Stimulated activated CD8-positive, alpha-beta memory T cell treated with anti-CD3 and anti-CD28 coated beads, Interleukin-15, amount 100 ng/mL, for 48 hours (primary cell): ENCODE data around the gene LAMTOR5.

Experiments used
- DNase-seq, 2 donors: peaks; one replicate each; pipeline ENCODE4 v3.0.0-alpha.2; 2020; ENCODE audit warnings: low read depth in 2 of 2

Gene LAMTOR5

GRCh38 chr1:110387048-110387754 lies 20.3 kb downstream of the LAMTOR5 start:
- DNase-seq, result no peak

DNA sequence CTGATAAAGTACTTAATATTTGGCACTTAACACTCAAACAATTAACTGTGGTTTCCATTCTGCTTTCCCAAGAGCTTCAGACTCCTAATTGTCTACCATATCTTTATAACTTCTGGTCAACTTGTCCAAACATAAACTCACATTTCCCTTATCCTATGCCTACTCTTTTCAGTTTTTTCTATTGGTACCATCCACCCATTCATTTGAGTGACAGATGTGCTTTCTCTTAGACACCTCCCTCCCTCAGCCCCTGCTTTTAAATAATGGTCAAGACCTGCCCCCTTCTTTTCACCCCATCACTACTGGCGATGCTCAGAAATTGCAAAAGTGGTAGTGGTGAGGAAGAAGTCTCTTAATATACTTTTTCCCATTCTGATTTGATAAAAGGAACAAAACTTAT lies 22.1 kb downstream of the LAMTOR5 start:
- no peak for DNase-seq

DNA sequence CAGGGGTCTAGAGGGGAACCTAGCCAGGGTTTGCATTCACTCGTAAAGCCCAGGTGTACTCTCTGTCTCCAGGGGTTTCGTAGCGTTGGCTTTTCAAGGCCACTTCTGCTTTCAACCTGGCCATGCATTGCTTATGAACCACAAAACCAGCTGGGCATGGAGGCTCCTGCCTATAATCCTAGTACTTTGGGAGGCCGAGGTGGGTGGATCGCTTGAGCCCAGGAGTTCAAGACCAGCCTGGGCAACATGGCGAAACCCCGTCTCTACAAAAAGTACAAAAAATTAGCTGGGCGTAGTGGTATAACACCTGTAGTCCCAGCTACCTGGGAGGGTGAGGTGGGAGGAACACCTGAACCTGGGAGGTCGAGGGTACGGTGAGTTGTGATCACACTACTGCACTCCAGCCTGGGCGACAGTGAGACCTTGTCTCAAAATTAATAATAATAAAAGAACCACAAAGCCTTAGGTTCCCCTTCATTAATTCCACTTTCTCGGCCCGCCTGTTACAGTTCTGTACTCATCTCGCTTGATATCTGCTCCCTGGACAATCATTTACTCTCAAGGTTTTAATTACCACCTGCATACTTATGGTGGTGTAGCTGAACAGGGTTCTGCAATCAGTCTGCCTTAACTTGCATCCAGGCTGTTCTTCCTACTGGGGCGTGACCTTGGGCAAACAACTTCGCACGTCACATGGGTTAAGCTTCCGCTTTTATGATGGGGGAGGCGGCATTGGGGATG lies 22.7 kb downstream of the LAMTOR5 start:
- DNase-seq, result no peak

GRCh38 chr1:110383251-110383990 lies 24.1 kb downstream of the LAMTOR5 start:
- DNase-seq, result no peak

DNA sequence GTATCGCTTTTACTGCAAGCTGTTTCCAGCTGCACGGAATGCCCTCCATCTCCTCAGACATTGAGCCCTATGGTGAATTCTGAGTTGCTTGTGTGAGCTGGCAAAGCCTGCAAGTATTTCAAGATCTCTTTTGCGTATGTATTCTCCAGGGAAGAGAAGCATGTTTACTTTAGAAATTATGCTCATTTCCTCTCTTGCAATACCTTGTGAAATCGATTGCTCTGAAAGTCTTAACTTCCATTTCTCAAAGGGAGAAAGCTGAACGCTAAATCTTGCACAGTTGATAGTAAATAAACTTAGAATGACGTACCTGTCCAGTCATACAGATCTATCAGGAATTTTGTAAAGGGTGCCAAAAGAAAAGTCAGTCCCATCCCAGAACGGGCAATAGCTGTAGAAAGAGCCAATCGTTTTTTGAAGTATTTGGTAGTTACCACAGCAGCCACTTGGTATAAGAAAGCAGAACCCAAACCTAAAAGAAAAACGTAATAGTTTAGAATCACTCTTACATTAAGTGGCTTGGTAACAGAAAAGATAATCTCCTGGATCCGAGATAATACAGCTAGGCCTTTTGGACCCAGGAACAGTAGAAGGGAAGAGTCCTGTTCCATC lies 26.7 kb downstream of the LAMTOR5 start:
- DNase-seq, result no peak

DNA sequence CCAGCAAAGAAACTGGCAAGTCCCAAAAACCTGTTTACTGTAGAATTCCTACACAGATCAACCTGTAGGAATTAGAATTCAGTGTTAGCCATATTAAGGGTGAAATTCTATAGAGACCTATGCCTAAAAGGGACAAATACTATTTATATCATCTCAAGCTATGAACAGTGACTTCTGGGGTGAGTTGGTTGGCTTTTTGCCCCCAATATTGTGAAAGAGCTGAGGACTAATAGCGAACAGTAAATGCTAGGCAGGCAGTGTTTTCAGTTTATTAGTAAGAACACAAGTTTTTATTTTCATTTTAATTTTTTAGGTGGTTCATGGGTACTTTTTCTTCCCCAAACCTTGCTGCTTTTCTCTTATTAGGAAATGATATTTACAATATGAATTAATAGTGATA lies 32.0 kb downstream of the LAMTOR5 start:
- no peak for DNase-seq

GRCh38 chr1:110370827-110371226 lies 36.7 kb downstream of the LAMTOR5 start:
- no peak for DNase-seq

DNA sequence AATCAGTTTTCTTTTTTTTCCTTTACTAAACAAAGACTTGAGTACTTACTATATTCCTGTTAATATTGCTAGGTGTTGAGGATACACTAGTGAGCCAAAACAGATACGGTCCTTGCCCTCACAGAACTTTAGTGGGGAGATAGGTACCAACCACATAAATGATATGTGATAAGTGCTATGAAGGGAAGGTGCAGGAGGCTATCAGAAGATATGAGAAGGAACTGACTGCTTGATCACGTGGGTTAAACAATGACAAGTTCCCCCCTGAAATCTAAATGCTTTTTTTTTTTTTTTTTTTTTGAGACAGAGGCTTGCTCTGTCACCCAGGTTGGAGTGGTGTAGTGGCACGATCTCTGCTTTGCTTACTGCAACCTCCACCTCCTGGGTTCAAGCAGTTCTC lies 43.3 kb downstream of the LAMTOR5 start:
- DNase-seq, result no peak

GRCh38 chr1:110361856-110362255 lies 45.6 kb downstream of the LAMTOR5 start:
- no peak for DNase-seq

DNA sequence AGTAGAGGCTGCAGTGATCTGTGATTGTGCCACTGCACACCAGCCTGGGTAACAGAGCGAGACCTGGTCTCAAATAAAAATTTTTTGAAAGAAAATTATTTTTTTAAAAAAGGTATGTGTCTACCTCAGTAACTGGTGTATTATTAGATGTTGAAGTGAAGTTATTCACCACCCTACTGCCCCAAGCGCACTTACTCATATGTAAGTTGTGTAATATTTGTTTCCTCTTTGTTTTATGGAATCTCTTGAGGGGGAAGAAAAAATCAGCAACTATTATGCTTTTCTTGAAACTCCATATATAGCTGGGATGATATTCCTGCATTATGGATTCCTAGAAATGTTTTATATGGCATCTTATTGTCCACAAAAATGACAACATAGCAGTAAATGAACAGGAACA lies 47.1 kb downstream of the LAMTOR5 start:
- no peak for DNase-seq

DNA sequence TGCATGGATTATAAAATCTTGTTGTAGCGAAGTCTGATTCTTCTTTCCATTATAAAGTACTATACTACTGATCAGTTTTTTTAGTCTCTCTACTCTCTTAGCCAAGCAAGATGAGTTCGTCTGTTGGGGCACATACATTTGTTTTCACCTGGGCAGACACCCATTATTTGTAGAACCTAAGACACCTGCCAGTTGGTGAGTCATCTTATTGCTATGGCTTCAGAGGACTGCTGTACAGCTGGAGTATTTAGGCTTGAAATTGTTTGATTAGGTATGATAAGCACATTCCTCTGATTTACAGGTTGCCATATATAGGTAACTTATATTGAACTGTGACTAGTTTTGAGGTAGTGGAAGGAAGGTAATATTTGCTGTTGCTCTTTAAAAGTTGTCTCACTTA lies 51.1 kb downstream of the LAMTOR5 start:
- DNase-seq, result no peak

GRCh38 chr1:110355321-110355720 lies 52.2 kb downstream of the LAMTOR5 start:
- DNase-seq, result no peak
